Stimulated activated CD4-positive, alpha-beta T cell treated with anti-CD3 and anti-CD28 coated beads, Interleukin-1b, Interleukin-23, amount 100 ng/mL, for 1 hour (primary cell): ENCODE results near the gene ALPP.
"Not testable (repeated sequence)": the region's sequence is repeated elsewhere in the genome, so short reads cannot be mapped to it uniquely, and the experiment has no call there.

Experiments
- DNase-seq, 2 donors: peaks; one replicate each; pipeline ENCODE4 v3.0.0-alpha.2; 2020; ENCODE audit warnings: low read depth in 2 of 2

ALPP gene

GRCh38 chr2:232381204-232382031, 2.9 kb downstream of the ALPP start:
- DNase-seq = not testable (repeated sequence)

DNA sequence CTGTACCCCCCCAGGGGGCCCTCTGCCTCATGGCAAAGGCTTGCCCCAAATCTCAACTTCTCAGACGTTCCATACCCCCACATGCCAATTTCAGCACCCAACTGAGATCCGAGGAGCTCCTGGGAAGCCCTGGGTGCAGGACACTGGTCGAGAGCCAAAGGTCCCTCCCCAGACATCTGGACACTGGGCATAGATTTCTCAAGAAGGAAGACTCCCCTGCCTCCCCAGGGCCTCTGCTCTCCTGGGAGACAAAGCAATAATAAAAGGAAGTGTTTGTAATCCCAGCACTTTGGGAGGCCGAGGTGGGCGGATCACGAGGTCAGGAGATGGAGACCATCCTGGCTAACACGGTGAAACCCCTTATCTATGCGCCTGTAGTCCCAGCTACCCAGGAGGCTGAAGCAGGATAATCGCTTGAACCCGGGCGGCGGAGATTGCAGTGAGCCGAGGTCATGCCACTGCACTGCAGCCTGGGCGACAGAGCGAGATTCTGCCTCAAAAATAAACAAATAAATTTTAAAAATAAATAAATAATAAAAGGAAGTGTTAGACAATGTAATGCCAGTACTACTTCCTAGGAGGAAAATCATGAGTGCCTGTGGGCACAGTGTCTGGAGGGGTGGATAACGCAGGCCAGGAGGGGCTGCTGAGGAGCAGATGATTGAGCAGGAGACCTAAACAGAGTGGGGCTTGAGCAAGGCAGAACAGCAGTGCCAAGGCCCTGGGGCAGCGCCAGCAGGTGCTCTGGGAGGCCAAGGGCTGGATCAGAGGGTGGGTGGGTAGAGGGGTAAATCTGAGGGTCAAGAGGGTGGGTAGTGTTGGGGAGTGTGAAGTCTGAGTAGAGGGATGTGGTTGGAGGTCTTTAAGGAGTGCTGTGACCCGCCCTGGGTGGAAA, 4.0 kb downstream of the ALPP start:
- DNase-seq = no peak

- no peak for DNase-seq
Observed at GRCh38 chr2:232384466-232384865, 5.9 kb downstream of the ALPP start.

DNA sequence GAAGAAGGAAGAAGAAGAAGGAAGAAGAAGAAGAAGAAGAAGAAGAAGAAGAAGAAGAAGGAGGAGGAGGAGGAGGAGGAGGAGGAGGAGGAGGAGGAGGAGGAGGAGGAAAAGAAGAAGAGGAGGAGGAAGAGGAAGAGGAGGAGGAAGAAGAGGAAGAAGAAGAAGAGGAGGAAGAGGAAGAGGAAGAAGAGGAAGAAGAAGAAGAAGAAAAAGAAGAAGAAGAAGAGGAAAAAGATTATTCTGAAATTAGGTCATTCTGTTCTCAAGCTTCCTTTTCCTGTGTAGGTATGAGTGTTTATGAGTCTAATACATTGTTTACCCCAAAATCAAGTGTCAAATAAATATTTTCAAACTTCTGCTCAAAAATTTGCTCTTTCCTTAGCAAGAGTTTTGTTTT, 6.5 kb downstream of the ALPP start:
- DNase-seq = not testable (repeated sequence)

GRCh38 chr2:232385660-232386489, 7.3 kb downstream of the ALPP start:
- no peak for DNase-seq

DNA sequence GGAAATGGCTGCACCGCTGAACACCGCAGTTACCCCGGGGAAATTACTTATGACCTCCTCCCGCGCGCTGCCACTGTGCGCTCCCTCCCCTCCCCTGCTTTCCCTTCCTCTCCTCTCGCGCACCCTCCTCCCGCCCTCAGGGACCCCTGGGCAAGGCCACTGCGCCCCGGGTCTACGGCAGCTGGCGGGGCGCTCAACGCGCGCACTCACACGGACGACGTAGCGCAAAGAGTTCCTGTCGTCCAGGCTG, 7.9 kb downstream of the ALPP start:
- no peak for DNase-seq

DNA sequence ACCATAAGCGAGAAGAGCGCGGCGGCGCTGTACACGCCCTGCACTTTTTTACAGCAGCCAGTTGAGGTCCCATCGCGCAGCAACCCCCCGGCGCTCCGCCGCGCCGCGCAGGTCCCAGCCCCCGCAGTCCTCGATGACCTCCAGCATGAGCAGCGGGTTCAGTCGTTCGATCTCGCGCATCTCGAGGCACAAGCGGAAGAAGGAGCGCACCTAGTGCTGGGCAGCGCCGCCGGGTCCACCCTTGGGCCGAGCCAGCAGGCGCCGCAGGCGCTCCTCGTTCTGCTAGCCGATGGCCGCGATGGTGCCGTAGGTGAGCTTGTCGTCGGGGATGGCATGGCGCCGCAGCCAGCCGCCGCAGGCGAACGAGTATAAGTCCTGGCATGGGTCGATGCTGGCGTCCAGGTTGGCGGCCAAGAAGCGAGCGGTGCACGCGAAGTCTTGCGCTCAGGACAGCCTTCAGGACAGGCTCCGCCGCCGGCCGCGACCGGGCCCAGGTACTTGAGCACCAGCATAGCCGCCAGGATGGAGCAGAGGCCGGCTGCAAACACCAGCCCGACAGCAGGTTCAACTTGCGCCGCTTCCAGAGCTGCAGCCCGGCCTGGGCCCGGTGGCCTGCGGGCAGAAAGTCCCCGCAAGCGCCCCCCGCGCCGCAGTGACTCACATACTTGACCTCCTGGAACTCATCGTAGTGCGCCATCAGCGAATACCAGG, 8.3 kb downstream of the ALPP start:
- no peak for DNase-seq

GRCh38 chr2:232387451-232388171, 9.1 kb downstream of the ALPP start:
- DNase-seq = no peak

DNA sequence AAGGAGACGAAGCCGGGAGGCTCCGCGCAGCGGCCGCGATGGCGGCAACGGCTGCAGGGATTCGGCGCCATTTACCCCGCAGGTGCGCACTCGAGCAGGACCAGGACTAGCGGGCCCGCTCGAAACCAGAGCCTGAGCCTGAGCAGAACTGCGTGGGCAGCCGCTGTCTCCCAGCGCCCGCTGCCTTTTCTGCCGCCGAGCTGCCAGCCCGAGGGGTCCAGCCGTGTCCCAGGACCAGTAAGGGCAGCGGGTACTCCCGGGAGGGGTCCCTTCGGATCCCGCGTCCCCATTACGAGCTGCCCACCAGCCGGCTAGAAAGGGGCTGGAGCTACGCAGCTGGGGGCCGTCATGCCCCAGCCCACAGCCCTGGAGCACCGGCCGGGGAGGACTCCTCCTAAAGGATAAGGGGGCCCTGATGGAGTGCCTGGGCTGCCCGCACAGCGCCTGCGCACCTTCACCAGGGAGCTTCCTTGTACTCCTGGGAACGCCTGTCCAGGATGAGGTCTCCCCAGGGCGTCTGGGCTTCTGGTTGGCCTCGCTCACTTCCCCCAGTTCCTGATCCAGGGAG, 9.9 kb downstream of the ALPP start:
- no peak for DNase-seq

GRCh38 chr2:232389327-232389726, 10.8 kb downstream of the ALPP start:
- no peak for DNase-seq

DNA sequence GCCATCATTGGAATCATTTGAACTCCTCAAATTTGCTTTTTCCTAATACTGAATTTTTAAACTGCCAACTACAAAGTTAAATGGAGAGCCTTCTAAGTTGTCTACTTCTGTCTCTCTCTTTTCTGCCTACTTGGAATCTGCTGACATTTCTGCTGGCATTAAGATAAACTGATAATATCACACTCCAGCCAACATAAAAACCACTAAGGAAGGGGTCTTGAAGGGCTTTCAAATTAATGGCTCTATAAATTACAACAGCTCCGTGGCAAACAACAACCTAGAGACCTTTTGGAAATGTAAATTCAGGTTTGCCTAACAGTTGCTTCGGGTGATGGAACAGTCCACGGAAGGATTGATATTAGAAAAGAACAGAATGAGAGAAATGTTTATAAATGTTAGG, 12.1 kb downstream of the ALPP start:
- no peak for DNase-seq

DNA sequence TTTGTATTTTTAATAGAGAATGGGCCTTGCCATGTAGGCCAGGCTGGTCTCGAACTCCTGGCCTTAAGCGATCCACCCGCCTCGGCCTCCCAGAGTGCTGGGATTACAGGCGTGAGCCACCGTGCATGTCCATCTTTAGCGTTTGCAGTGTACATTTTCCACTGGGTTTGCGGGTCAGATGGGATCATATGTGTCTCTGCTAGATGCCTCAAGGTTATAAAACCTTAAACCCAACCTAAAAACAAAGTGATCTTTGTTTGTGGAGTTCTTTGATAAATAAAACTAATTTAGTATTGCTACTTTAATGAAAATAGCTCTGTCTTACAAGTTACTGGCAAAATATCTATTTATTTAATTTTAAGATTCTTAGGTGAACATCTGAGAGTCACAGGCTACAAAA, 15.0 kb downstream of the ALPP start:
- no peak for DNase-seq

DNA sequence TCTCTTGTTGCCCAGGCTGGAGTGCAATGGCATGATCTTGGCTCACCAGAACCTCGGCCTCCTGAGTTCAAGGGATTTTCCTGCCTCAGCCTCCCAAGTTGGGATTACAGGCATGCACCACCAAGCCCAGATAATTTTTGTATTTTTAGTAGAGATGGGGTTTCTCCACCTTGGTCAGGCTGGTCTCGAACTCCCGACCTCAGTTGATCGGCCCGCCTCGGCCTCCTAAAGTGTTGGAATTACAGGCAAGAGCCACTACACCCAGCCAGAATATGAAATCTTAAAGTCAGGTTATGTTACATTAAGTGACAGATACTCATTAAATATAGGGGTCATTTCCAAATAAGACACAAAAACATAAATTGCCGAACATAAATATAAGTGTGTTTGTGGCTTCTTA, 15.9 kb downstream of the ALPP start:
- DNase-seq = not testable (repeated sequence)

- no peak for DNase-seq
Observed at GRCh38 chr2:232395586-232395985, 17.0 kb downstream of the ALPP start.

GRCh38 chr2:232396683-232397082, 18.1 kb downstream of the ALPP start:
- DNase-seq = no peak

GRCh38 chr2:232398293-232399034, 19.9 kb downstream of the ALPP start:
- DNase-seq = no peak

- no peak for DNase-seq
Observed at GRCh38 chr2:232400256-232401015, 21.9 kb downstream of the ALPP start.

GRCh38 chr2:232402518-232402917, 24.0 kb downstream of the ALPP start:
- no peak for DNase-seq

DNA sequence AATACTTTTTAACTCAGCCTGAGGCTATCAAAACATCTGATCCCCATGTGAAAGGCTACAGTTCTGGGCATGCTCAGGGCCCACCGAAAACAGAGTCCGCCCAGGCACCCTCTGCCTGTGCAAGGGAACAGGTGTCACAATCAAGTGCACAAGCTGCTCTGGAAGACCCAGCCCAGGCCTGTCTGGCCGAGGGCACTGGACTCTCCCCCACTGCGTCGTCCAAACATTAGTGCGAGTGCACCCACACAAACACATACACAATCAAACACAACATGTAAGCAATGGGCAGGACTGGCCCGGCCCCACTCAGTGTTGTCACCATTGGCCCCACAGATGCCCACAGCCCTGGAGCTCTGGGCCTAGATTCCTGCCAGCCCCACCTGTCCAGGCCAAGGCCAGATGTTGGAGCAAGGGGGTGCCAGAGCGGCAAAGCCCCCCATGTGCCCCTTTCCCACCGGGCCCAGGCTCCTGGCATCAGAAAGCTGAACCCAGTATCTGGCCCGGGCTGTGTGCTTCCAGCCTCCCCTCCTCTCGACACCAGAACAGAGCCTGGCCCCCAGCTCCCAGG, 27.5 kb downstream of the ALPP start:
- DNase-seq = no peak
